HepG2 (cell line): ENCODE results near the gene ATAD3A. TPM values are rescaled to one million over a fixed set of nuclear protein-coding genes. Genes with fewer than 3 reads are reported as not detected.

ENCODE experiments used
- KLF16 ChIP-seq, 2 experiments: sonication (generic) in 1 of 2; formaldehyde crosslinking in 1 of 2; IDR thresholded peaks; 2 replicates each; pipeline versions ENCODE4 v1.6.1 to v1.8.0; 2016 to 2023; ENCODE audit warnings: missing genetic modification reagents in 2 of 2, missing compliant biosample characterization in 1 of 2
- MIER3 ChIP-seq: IDR thresholded peaks from 2 replicates; pipeline ENCODE4 v1.6.1; 2016; ENCODE audit warnings: missing compliant biosample characterization, borderline replicate concordance
- NBN ChIP-seq: fragments of 450-650 bp; conservative IDR thresholded peaks from 2 replicates; pipeline ENCODE4 v1.6.1; 2017
- PPARG ChIP-seq: conservative IDR thresholded peaks from 2 replicates; pipeline ENCODE4 v1.6.1; 2016; ENCODE audit warnings: missing biosample characterization, missing genetic modification reagents
- SPEN ChIP-seq: sonication (generic); formaldehyde crosslinking; IDR thresholded peaks from 2 replicates; pipeline ENCODE4 v1.5.1; 2020; ENCODE audit warnings: low read depth, mild to moderate bottlenecking, missing genetic modification reagents
- XBP1 ChIP-seq: sonication (generic); formaldehyde crosslinking; IDR thresholded peaks from 2 replicates; pipeline ENCODE4 v1.5.0; 2020; ENCODE audit warnings: missing genetic modification reagents
- ZFP90 ChIP-seq: sonication (generic); formaldehyde crosslinking; IDR thresholded peaks from 2 replicates; pipeline ENCODE4 v1.8.0; 2022; ENCODE audit warnings: missing genetic modification reagents, mild to moderate bottlenecking, inconsistent platforms, borderline replicate concordance
- ZNF331 ChIP-seq: sonication (generic); formaldehyde crosslinking; IDR thresholded peaks from 2 replicates; pipeline ENCODE4 v1.4.0; 2020; ENCODE audit warnings: missing genetic modification reagents
- ZNF484 ChIP-seq: sonication (generic); formaldehyde crosslinking; IDR thresholded peaks from 2 replicates; pipeline ENCODE4 v1.5.1; 2020; ENCODE audit warnings: mild to moderate bottlenecking, low read depth, missing genetic modification reagents, borderline replicate concordance
- ZNF678 ChIP-seq: sonication (generic); formaldehyde crosslinking; IDR thresholded peaks from 2 replicates; pipeline ENCODE4 v1.4.0; 2020; ENCODE audit warnings: mild to moderate bottlenecking, missing genetic modification reagents
- ZNF747 ChIP-seq: sonication (generic); formaldehyde crosslinking; IDR thresholded peaks from 2 replicates; pipeline ENCODE4 v1.8.1; 2023; ENCODE audit warnings: missing genetic modification reagents, mild to moderate bottlenecking, borderline replicate concordance
- ZNF883 ChIP-seq: sonication (generic); formaldehyde crosslinking; IDR thresholded peaks from 2 replicates; pipeline ENCODE4 v1.5.1; 2020; ENCODE audit warnings: mild to moderate bottlenecking, missing genetic modification reagents; ENCODE audit errors: not compliant biosample characterization
- polyA plus RNA-seq, 8 experiments: library from polyadenylated mRNA; depleted of rRNA in 3 of 8; stranded (reverse) in 7 of 8; unstranded in 1 of 8; fragments of >200 nt; fragmentation: Illumina TruSeq in 4 of 8; extraction: Trizol in 4 of 8; gene quantifications; 2 replicates each; pipeline versions ENCODE4 v1.2.1 to v1.2.3, GENCODE V29; 2011 to 2016; ENCODE audit warnings: low read depth in 4 of 8, missing spikeins in 1 of 8, mixed read lengths in 1 of 8; ENCODE audit not compliant: insufficient read depth in 1 of 8
- total RNA-seq, 5 experiments: library from RNA; depleted of rRNA; stranded (reverse); fragments of >200 nt; fragmentation: Illumina TruSeq; extraction: Trizol; gene quantifications; 2 replicates each; pipeline ENCODE4 v1.2.3, GENCODE V29; 2016; ENCODE audit warnings: low read depth in 1 of 5
- TF ChIP-seq, protein P1 (sequence below): sonication (generic); formaldehyde crosslinking; IDR thresholded peaks from 2 replicates; pipeline ENCODE4 v1.8.0; 2022; ENCODE audit warnings: mild to moderate bottlenecking, missing genetic modification reagents, moderate library complexity
- TF ChIP-seq, protein P2 (sequence below): sonication (generic); formaldehyde crosslinking; IDR thresholded peaks from 2 replicates; pipeline ENCODE4 v1.4.0; 2020; ENCODE audit warnings: mild to moderate bottlenecking, missing genetic modification reagents
- TF ChIP-seq, protein P3 (sequence below): sonication (generic); formaldehyde crosslinking; IDR thresholded peaks from 2 replicates; pipeline ENCODE4; 2020; ENCODE audit warnings: missing genetic modification reagents, mild to moderate bottlenecking, borderline replicate concordance
- TF ChIP-seq, protein P4 (sequence below): sonication (generic); formaldehyde crosslinking; IDR thresholded peaks from 2 replicates; pipeline ENCODE4 v1.8.0; 2022; ENCODE audit warnings: missing genetic modification reagents, low read depth, mild to moderate bottlenecking, borderline replicate concordance
- TF ChIP-seq, protein P5 (sequence below): sonication (generic); formaldehyde crosslinking; IDR thresholded peaks from 2 replicates; pipeline ENCODE4 v1.8.1; 2022; ENCODE audit warnings: mild to moderate bottlenecking, missing genetic modification reagents

The ATAD3A gene
- total and polyA plus RNA-seq, 2 of the 13 experiments (the other 11 are each of a cell fraction or from before 2014, with no cell fraction given), result 10.6 to 49.0 TPM

DNA sequence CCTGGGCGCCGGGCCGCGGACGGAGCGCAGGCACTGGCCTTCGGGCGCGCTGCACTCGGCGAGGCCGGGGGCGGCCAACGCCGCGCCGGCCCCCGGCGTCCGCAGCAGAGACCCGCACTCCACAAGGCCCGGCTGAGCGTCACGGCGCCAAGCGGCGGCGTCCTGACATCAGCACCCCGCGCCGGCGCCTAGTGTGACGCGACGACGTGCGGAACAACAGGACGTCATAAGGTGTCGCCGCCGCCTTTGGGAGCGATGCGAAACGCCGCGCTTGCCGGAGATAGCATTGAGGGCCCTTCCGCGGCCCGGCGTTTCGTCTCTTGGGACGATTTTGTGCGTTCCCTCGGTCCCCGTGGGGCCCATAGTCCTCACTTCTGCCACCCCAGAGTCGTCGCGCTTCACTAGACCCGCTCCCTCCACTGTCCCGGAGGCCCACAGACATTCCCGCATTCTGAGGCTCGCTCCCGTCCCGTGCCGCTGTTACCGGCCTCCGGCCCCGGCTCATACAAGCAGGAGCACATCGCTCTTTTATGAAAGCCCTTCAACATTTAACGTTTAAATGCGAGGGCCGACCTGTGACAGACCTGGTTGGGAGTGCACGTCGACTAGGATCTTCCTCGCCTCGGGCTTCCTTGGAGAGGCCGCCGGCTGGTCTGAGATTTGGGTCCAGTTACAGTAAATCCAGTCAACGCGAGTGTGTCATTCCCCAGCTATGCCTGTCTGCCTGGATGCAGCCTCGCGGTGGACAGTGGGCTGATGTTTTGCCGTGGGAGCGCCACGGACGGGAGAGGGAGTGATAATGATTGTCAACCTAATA is 63.0 kb downstream of the ATAD3A start, which contains the start of gene SSU72 (continued):
- TF ChIP-seq, protein P1, sequence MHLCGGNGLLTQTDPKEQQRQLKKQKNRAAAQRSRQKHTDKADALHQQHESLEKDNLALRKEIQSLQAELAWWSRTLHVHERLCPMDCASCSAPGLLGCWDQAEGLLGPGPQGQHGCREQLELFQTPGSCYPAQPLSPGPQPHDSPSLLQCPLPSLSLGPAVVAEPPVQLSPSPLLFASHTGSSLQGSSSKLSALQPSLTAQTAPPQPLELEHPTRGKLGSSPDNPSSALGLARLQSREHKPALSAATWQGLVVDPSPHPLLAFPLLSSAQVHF (CRISPR knock-in tag), result 0 out of 2 replicates have a peak, but pooled peaks have one; percentile 70
- no peak for TF ChIP-seq ZNF331 (CRISPR knock-in tag)
- TF ChIP-seq, protein P2, sequence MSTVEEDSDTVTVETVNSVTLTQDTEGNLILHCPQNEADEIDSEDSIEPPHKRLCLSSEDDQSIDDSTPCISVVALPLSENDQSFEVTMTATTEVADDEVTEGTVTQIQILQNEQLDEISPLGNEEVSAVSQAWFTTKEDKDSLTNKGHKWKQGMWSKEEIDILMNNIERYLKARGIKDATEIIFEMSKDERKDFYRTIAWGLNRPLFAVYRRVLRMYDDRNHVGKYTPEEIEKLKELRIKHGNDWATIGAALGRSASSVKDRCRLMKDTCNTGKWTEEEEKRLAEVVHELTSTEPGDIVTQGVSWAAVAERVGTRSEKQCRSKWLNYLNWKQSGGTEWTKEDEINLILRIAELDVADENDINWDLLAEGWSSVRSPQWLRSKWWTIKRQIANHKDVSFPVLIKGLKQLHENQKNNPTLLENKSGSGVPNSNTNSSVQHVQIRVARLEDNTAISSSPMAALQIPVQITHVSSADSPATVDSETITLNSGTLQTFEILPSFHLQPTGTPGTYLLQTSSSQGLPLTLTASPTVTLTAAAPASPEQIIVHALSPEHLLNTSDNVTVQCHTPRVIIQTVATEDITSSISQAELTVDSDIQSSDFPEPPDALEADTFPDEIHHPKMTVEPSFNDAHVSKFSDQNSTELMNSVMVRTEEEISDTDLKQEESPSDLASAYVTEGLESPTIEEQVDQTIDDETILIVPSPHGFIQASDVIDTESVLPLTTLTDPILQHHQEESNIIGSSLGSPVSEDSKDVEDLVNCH (CRISPR knock-in tag), result no peak
- TF ChIP-seq ZNF883 (CRISPR knock-in tag), result peak; percentile 68
- TF ChIP-seq NBN, result no peak
- no peak for TF ChIP-seq ZNF484
- peak; percentile 33; the same call in 1 of the 2 replicates for TF ChIP-seq PPARG (CRISPR knock-in tag)
- peak; percentile 87; the same call in 1 of the 2 replicates for TF ChIP-seq SPEN
- TF ChIP-seq MIER3 (CRISPR knock-in tag), result peak; percentile 42; the same call in 1 of the 2 replicates
- TF ChIP-seq, protein P3, sequence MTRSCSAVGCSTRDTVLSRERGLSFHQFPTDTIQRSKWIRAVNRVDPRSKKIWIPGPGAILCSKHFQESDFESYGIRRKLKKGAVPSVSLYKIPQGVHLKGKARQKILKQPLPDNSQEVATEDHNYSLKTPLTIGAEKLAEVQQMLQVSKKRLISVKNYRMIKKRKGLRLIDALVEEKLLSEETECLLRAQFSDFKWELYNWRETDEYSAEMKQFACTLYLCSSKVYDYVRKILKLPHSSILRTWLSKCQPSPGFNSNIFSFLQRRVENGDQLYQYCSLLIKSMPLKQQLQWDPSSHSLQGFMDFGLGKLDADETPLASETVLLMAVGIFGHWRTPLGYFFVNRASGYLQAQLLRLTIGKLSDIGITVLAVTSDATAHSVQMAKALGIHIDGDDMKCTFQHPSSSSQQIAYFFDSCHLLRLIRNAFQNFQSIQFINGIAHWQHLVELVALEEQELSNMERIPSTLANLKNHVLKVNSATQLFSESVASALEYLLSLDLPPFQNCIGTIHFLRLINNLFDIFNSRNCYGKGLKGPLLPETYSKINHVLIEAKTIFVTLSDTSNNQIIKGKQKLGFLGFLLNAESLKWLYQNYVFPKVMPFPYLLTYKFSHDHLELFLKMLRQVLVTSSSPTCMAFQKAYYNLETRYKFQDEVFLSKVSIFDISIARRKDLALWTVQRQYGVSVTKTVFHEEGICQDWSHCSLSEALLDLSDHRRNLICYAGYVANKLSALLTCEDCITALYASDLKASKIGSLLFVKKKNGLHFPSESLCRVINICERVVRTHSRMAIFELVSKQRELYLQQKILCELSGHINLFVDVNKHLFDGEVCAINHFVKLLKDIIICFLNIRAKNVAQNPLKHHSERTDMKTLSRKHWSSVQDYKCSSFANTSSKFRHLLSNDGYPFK (CRISPR knock-in tag), result peak; percentile 24; the same call in 1 of the 2 replicates
- TF ChIP-seq, protein P4, sequence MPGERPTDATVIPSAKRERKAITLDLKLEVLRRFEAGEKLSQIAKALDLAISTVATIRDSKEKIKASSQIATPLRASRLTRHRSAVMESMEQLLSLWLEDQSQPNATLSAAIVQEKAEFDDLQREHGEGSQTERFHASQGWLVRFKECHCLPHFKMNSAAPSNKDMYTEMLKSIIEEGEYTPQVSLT, result no peak
- no peak for TF ChIP-seq ZNF678 (CRISPR knock-in tag)
- no peak for TF ChIP-seq XBP1
- no peak for TF ChIP-seq ZFP90 (CRISPR knock-in tag)
- TF ChIP-seq ZNF747 (CRISPR knock-in tag), result no peak; the same call in 1 of the 2 replicates
- TF ChIP-seq KLF16 (CRISPR knock-in tag; IDR thresholded peaks at IDR 0.05), result peak in 1 of 2 experiments; percentile 75; a peak in 2 of 4 replicates
- TF ChIP-seq, protein P5, sequence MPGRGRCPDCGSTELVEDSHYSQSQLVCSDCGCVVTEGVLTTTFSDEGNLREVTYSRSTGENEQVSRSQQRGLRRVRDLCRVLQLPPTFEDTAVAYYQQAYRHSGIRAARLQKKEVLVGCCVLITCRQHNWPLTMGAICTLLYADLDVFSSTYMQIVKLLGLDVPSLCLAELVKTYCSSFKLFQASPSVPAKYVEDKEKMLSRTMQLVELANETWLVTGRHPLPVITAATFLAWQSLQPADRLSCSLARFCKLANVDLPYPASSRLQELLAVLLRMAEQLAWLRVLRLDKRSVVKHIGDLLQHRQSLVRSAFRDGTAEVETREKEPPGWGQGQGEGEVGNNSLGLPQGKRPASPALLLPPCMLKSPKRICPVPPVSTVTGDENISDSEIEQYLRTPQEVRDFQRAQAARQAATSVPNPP (CRISPR knock-in tag), result 0 out of 2 replicates have a peak, but pooled peaks have one; percentile 41
